Measurements from ENCODE around the gene PRLR.

DNA sequence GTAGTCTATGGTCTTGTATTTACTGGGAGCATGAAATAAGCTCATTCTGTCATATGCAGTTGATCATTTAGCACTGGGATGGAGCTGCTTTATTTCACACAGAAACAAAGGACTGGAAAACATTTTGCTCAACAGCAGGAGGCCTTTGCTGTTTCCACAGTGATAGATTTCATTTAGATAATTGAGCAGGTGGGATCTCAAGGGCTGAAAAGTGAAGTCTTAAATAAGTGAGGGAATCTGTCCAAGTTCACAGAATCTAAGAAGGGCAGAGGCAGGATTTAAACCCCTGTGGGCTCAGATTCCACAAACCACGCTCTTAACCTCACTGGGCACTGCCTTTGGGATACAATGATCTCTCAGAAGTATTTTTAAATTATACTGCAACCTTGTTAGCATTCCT, 47.8 kb downstream of the PRLR start:
- TF ChIP-seq FOXM1 (IDR thresholded peaks at IDR 0.05; ENCODE audit: borderline replicate concordance) (no peak), CTBP1 (IDR thresholded peaks at IDR 0.05; ENCODE audit: borderline replicate concordance) (no peak), LEF1 (IDR thresholded peaks at IDR 0.05; ENCODE audit: borderline replicate concordance) (no peak), SP1 (IDR thresholded peaks at IDR 0.05) (no peak), SUZ12 (IDR thresholded peaks at IDR 0.05) (no peak), L3MBTL2 (conservative IDR thresholded peaks at IDR 0.05) (no peak), BHLHE40 (IDR thresholded peaks at IDR 0.05; ENCODE audit: borderline replicate concordance) (no peak)
- TF ChIP-seq, protein P1, sequence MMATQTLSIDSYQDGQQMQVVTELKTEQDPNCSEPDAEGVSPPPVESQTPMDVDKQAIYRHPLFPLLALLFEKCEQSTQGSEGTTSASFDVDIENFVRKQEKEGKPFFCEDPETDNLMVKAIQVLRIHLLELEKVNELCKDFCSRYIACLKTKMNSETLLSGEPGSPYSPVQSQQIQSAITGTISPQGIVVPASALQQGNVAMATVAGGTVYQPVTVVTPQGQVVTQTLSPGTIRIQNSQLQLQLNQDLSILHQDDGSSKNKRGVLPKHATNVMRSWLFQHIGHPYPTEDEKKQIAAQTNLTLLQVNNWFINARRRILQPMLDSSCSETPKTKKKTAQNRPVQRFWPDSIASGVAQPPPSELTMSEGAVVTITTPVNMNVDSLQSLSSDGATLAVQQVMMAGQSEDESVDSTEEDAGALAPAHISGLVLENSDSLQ (IDR thresholded peaks at IDR 0.05): no peak
